Ishikawa (cell line): Measurements from ENCODE around the gene PLCB4.

Experiments
- CREB1 ChIP-seq: IDR thresholded peaks from 2 replicates; pipeline ENCODE4 v1.6.1; 2012; ENCODE audit warnings: low read depth
- EGR1 ChIP-seq: IDR thresholded peaks from 2 replicates; pipeline ENCODE4 v1.6.1; 2012
- EP300 ChIP-seq: IDR thresholded peaks from 2 replicates; pipeline ENCODE4 v1.6.1; 2012; ENCODE audit warnings: borderline replicate concordance
- FOXM1 ChIP-seq: IDR thresholded peaks from 2 replicates; pipeline ENCODE4 v1.6.1; 2012; ENCODE audit warnings: low read depth, borderline replicate concordance
- NFIC ChIP-seq: IDR thresholded peaks from 2 replicates; pipeline ENCODE4 v1.6.1; 2012
- RAD21 ChIP-seq: IDR thresholded peaks from 2 replicates; pipeline ENCODE4 v1.6.1; 2012; ENCODE audit warnings: low read depth
- TAF1 ChIP-seq: IDR thresholded peaks from 2 replicates; pipeline ENCODE4 v1.6.1; 2012; ENCODE audit warnings: low read depth, mild to moderate bottlenecking
- TCF12 ChIP-seq: IDR thresholded peaks from 2 replicates; pipeline ENCODE4 v1.6.1; 2012; ENCODE audit warnings: low read depth
- TEAD4 ChIP-seq: IDR thresholded peaks from 2 replicates; pipeline ENCODE4 v1.6.1; 2012
- YY1 ChIP-seq: IDR thresholded peaks from 2 replicates; pipeline ENCODE4 v1.6.1; 2012; ENCODE audit warnings: low read depth
- ZBTB7A ChIP-seq: IDR thresholded peaks from 2 replicates; pipeline ENCODE4 v1.6.1; 2012; ENCODE audit warnings: low read depth
- TF ChIP-seq, protein P1 (sequence below): IDR thresholded peaks from 2 replicates; pipeline ENCODE4 v1.6.1; 2012
- TF ChIP-seq, protein P2 (sequence below): IDR thresholded peaks from 2 replicates; pipeline ENCODE4 v1.6.1; 2012; ENCODE audit warnings: low read depth, mild to moderate bottlenecking
- TF ChIP-seq, protein P3 (sequence below): IDR thresholded peaks from 2 replicates; pipeline ENCODE4 v1.6.1; 2012

GRCh38 chr20:9262653-9263194, 193.8 kb downstream of the PLCB4 start:
- TF ChIP-seq, protein P1, sequence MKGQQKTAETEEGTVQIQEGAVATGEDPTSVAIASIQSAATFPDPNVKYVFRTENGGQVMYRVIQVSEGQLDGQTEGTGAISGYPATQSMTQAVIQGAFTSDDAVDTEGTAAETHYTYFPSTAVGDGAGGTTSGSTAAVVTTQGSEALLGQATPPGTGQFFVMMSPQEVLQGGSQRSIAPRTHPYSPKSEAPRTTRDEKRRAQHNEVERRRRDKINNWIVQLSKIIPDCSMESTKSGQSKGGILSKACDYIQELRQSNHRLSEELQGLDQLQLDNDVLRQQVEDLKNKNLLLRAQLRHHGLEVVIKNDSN, result no peak
- TF ChIP-seq EGR1 (no peak), EP300 (no peak), RAD21 (no peak), TEAD4 (no peak), YY1 (no peak), CREB1 (no peak), TCF12 (no peak), ZBTB7A (no peak), TAF1 (no peak), NFIC (no peak), FOXM1 (no peak)
- TF ChIP-seq, protein P2, sequence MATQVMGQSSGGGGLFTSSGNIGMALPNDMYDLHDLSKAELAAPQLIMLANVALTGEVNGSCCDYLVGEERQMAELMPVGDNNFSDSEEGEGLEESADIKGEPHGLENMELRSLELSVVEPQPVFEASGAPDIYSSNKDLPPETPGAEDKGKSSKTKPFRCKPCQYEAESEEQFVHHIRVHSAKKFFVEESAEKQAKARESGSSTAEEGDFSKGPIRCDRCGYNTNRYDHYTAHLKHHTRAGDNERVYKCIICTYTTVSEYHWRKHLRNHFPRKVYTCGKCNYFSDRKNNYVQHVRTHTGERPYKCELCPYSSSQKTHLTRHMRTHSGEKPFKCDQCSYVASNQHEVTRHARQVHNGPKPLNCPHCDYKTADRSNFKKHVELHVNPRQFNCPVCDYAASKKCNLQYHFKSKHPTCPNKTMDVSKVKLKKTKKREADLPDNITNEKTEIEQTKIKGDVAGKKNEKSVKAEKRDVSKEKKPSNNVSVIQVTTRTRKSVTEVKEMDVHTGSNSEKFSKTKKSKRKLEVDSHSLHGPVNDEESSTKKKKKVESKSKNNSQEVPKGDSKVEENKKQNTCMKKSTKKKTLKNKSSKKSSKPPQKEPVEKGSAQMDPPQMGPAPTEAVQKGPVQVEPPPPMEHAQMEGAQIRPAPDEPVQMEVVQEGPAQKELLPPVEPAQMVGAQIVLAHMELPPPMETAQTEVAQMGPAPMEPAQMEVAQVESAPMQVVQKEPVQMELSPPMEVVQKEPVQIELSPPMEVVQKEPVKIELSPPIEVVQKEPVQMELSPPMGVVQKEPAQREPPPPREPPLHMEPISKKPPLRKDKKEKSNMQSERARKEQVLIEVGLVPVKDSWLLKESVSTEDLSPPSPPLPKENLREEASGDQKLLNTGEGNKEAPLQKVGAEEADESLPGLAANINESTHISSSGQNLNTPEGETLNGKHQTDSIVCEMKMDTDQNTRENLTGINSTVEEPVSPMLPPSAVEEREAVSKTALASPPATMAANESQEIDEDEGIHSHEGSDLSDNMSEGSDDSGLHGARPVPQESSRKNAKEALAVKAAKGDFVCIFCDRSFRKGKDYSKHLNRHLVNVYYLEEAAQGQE, result no peak
- TF ChIP-seq, protein P3, sequence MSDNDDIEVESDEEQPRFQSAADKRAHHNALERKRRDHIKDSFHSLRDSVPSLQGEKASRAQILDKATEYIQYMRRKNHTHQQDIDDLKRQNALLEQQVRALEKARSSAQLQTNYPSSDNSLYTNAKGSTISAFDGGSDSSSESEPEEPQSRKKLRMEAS, result no peak
